ENCODE data around the gene PPIP5K2. TPM values are rescaled to one million over a fixed set of nuclear protein-coding genes. Genes with fewer than 3 reads are reported as not detected.
"Not testable (repeated sequence)": the region's sequence is repeated elsewhere in the genome, so short reads cannot be mapped to it uniquely, and the experiment has no call there.

Gene PPIP5K2
- total RNA-seq, 4 donors from 2014 or later, result 21.0 to 57.0 (median 27.0) TPM

DNA sequence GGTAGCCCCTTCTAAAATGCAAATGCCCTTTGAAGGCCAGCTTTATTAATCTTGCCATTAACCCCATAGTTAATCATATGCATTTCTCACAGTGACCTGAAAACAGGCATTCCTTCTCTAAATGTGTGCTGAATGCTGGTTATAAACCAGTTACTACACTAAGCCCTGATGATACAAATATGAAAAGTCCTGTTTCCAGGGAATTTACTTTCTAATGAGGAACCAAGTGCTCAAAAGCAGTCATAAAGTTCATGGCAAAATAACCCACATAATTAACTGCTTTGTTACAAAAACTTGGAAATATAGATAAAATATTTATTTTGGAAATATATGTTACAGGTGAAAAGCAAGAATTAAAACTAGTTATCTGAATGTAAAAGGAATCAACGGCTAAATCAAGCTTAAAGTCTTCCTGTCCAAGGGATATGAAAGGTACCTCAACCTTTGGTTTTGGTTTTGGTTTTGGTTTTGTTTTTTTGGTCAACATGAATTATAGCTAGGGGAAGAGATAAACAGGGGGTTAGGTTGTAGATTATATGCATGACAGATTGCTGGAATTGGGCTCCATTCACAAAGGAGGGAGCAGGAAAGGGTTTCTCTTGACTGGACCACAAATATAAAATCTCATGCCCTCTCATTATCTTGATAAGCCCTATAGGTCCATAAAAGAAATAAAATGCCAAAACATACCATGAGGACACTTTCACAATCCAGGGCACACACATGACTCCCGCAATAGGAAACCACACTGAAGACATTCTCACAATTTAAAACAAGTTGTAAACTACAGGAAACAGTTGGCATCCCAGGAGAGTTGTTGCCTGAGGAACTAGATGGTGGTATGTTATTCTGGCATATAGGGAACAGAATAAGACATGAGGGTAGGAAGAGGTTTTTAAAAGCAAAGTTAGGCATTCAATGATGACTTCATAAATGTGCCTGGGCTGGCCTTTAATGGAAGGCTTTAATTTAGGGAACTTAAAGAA, 91.8 kb downstream of the PPIP5K2 start:
- 77% methylated on average over 2 of the region's 2 CpGs for WGBS
- Histone ChIP-seq H3K36me3 (no peaks in the 10 kb centered on the region), H3K4me3 (no peak overlapping the region), H3K27ac (no peak overlapping the region), H3K9me3 (no peaks in the 10 kb centered on the region), H3K4me1 (no peaks in the 10 kb centered on the region), H3K27me3 (no peaks in the 10 kb centered on the region)
- no peak for TF ChIP-seq POLR2AphosphoS5 (IDR thresholded peaks at IDR 0.05)
- no peak for DNase-seq (ENCODE audit: low spot score in 2 of 2)

DNA sequence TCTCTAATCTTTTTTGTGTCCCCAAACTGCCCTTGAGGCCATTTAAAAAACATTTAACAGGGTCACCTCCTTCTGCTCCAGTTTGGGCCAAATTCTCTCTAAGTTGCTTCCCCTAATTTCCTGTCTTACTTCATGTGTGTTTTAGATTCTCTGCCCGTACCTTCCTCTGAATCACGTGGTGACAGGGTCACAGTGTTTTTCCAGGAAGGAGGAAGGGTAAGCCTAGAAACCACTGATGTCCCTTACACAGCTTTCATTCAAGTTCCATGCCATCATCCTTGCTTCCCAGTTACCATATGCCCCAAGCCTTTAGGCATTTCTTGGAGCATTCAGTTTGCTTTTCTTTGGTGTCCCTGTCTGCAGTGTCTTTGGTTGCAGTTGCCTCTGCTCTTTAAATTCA, 96.0 kb downstream of the PPIP5K2 start:
- Histone ChIP-seq H3K36me3 (no peaks in the 10 kb centered on the region), H3K27ac (no peak overlapping the region), H3K27me3 (no peaks in the 10 kb centered on the region), H3K4me3 (no peak overlapping the region), H3K9me3 (no peaks in the 10 kb centered on the region), H3K4me1 (no peaks in the 10 kb centered on the region)
- TF ChIP-seq EP300 (IDR thresholded peaks at IDR 0.05), result no peak
- TF ChIP-seq, protein P1, sequence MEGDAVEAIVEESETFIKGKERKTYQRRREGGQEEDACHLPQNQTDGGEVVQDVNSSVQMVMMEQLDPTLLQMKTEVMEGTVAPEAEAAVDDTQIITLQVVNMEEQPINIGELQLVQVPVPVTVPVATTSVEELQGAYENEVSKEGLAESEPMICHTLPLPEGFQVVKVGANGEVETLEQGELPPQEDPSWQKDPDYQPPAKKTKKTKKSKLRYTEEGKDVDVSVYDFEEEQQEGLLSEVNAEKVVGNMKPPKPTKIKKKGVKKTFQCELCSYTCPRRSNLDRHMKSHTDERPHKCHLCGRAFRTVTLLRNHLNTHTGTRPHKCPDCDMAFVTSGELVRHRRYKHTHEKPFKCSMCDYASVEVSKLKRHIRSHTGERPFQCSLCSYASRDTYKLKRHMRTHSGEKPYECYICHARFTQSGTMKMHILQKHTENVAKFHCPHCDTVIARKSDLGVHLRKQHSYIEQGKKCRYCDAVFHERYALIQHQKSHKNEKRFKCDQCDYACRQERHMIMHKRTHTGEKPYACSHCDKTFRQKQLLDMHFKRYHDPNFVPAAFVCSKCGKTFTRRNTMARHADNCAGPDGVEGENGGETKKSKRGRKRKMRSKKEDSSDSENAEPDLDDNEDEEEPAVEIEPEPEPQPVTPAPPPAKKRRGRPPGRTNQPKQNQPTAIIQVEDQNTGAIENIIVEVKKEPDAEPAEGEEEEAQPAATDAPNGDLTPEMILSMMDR (IDR thresholded peaks at IDR 0.05), result no peak
- no peak for TF ChIP-seq POLR2AphosphoS5 (IDR thresholded peaks at IDR 0.05)
- TF ChIP-seq POLR2A (IDR thresholded peaks at IDR 0.05), result no peak
- 37% methylated on average over 2 of the region's 2 CpGs for WGBS
- DNase-seq (ENCODE audit: low spot score in 2 of 2), result no peak

DNA sequence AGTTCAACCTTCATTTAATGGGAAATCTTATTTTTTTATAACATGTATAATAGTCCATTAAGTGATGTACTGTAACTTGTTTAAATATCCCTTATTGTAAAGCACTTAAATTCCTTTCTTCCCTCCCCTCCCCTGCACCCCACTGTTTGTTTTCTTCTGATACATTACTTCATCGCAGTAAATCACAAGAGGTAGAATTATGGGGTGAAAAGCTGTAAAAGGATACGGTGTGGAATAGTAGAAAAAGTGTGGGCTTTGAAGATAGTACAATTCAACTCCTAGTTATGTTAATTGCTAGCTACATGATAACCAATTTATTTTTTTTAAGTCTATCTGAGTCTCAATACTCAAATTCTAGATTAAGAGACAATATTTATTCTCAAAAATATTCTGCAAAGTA, 96.6 kb downstream of the PPIP5K2 start:
- Histone ChIP-seq H3K27me3 (no peaks in the 10 kb centered on the region), H3K36me3 (no peaks in the 10 kb centered on the region), H3K9me3 (no peaks in the 10 kb centered on the region), H3K4me1 (no peaks in the 10 kb centered on the region), H3K27ac (no peak overlapping the region), H3K4me3 (no peak overlapping the region)
- DNase-seq (ENCODE audit: low spot score in 2 of 2), result no peak
- TF ChIP-seq, protein P1 (IDR thresholded peaks at IDR 0.05), result no peak
- TF ChIP-seq POLR2A (IDR thresholded peaks at IDR 0.05) (no peak), POLR2AphosphoS5 (IDR thresholded peaks at IDR 0.05) (no peak), EP300 (IDR thresholded peaks at IDR 0.05) (no peak)
- 63% methylated on average over 2 of the region's 2 CpGs for WGBS

DNA sequence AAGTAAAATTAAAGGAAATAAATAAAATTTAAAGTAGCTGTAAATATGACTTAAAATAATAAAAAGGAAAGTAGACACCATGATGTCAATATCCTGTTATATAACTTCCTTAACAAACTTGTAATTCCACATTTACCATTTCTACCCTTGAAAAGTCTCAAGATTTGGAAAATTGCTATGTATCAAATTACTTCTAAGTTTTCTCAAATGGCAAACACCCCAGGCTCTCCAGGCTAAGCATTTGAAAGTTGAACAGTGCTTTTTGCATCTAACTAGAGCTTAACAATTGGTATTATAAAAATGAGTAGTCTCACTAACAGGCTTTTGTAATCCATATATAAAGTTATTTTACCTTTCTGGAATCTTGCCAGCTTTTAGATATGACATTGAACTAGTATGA, 97.0 kb downstream of the PPIP5K2 start:
- H3K27me3 ChIP-seq, result no peaks in the 10 kb centered on the region
- no peak for DNase-seq (ENCODE audit: low spot score in 2 of 2)
- H3K9me3 ChIP-seq, result no peaks in the 10 kb centered on the region
- no peak overlapping the region for H3K4me3 ChIP-seq
- TF ChIP-seq EP300 (IDR thresholded peaks at IDR 0.05), result no peak
- no peak for TF ChIP-seq POLR2A (IDR thresholded peaks at IDR 0.05)
- TF ChIP-seq POLR2AphosphoS5 (IDR thresholded peaks at IDR 0.05), result no peak
- TF ChIP-seq, protein P1 (IDR thresholded peaks at IDR 0.05), result no peak
- no peak overlapping the region for H3K27ac ChIP-seq
- H3K4me1 ChIP-seq, result no peaks in the 10 kb centered on the region
- H3K36me3 ChIP-seq, result no peaks in the 10 kb centered on the region

DNA sequence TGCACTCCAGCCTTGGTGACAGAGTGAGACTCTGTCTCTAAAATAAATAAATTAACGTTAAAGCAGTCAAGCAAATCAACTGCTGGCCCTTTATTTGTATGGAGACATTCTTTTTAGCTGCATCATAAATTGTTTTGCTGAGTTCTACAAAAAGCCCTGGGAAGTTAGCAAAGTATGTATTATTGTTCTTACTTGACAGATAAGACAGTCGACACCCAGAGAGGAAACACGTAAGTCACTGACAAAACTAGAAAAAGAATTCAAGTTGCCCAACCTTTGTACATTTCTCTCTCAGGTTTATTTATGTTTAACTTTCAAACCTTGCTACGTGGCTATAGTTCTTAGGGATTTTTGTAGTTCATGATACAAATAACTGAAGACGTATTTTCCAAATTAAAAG, 98.1 kb downstream of the PPIP5K2 start:
- no peaks in the 10 kb centered on the region for H3K27me3 ChIP-seq
- no peaks in the 10 kb centered on the region for H3K4me1 ChIP-seq
- no peak for DNase-seq (ENCODE audit: low spot score in 2 of 2)
- TF ChIP-seq POLR2AphosphoS5 (IDR thresholded peaks at IDR 0.05), result no peak
- TF ChIP-seq, protein P1 (IDR thresholded peaks at IDR 0.05), result no peak
- no peak for TF ChIP-seq POLR2A (IDR thresholded peaks at IDR 0.05)
- TF ChIP-seq EP300 (IDR thresholded peaks at IDR 0.05), result no peak
- 72% methylated on average over 5 of the region's 5 CpGs for WGBS
- H3K36me3 ChIP-seq, result no peaks in the 10 kb centered on the region
- no peaks in the 10 kb centered on the region for H3K9me3 ChIP-seq
- H3K27ac ChIP-seq, result no peak overlapping the region
- no peak overlapping the region for H3K4me3 ChIP-seq

DNA sequence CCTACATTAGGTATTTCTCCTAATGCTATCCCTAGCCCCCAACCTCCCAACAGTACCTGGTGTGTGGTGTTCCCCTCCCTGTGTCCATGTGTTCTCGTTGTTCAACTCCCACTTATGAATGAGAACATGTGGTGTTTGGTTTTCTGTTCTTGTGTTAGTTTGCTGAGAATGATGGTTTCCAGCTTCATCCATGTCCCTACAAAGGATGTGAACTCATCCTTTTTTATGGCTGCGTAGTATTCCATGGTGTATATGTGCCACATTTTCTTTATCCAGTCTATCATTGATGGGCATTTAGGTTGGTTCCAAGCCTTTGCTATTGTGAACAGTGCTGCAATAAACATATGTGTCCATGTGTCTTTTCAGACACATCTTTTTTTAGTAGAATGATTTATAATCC, 99.0 kb downstream of the PPIP5K2 start:
- H3K4me1 ChIP-seq; H3K9me3 ChIP-seq; H3K36me3 ChIP-seq; H3K27me3 ChIP-seq; DNase-seq (ENCODE audit: low spot score in 2 of 2); H3K27ac ChIP-seq; H3K4me3 ChIP-seq: not testable (repeated sequence)
- 97% methylated on average over 2 of the region's 2 CpGs for WGBS

All from suprapubic skin (tissue), 4 donors.